ENCODE measurements around the gene FOXI2.

FOXI2 gene

DNA sequence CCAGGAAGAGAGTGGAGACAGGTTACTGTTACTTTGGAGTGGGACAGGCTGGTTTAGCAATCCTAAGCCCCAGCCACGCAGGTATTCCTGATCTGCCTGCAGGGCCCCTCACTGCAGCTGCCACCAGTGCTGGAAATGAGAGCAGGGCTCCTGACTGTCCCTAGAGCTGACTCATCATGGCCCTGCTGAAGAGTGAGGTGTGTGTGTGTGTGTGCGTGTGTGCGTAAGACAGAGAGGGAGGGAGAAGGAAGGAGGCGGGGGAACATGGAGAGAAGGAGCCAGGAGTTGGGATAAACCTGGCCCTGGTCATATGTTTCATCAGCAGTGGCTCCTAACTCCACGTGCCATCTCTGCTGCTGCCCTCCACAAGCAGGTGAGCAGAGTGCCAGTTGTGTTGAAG is 3.6 kb downstream of the FOXI2 start:
- FAIRE-seq, result no peak
- no peak for DNase-seq (ENCODE audit: low spot score)

DNA sequence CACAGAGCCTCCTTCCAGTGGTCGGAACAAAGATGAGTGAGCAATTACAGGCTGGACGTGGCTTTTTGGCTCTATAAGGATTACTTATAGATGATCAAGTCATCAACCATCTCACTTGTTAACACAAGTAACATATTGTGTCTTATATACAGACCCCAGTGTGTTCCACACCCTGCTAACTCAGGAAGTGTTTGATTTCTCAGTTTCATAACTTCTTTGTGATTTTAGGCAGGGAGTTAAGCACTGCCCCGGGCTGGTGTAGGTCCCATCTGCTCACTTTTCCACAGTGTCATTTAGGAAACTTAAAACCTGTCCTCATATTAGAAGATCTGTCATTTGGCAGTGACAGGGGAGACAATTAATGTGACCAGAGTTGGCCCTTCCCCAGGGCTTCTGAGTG is 6.2 kb downstream of the FOXI2 start:
- no peak for DNase-seq (ENCODE audit: low spot score)
- no peak for FAIRE-seq

DNA sequence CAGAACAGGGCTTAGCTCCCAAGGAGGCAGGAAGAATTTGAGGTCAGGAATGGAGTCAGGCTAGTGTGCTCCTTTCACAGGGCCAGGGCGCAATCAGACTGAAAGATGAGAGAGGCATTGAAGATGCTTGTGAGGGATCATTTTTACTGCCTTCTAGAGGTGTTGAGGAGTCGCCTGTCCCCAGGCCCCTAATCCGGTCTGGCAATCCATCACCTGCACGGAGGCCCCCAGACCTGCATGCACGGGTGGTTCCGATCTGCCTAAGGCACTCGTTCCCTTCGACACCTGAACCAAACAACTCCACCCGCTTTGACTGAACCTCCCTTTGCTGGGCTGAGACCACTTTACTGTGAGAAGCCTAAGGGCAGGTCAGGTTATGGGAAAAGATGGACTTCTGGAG is 8.0 kb downstream of the FOXI2 start:
- no peak for FAIRE-seq
- DNase-seq (ENCODE audit: low spot score), result no peak

- DNase-seq (ENCODE audit: low spot score), result no peak
- no peak for FAIRE-seq
These were observed 8.9 kb downstream of the FOXI2 start for GRCh38 chr10:127745861-127746260.

DNA sequence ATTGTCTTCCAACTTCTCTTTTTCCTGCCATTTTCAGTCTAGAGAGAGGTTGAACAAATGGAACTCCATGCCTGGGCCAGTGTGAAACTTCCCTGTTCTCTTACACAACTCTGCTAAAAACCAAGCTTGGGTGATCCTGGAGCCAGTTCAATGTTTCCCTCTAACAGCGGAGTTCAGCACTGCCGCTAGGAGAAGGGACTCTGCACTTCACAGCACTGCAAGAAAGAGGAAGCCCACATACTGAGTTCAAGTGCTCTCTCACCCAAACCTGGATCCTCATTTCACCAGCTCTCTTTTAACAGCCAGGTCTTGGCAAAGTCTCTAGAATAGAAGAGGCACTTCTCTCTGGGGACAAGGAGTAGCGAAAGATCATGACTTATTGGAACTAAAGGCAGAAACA is 18.8 kb downstream of the FOXI2 start:
- FAIRE-seq, result no peak
- no peak for DNase-seq (ENCODE audit: low spot score)

DNA sequence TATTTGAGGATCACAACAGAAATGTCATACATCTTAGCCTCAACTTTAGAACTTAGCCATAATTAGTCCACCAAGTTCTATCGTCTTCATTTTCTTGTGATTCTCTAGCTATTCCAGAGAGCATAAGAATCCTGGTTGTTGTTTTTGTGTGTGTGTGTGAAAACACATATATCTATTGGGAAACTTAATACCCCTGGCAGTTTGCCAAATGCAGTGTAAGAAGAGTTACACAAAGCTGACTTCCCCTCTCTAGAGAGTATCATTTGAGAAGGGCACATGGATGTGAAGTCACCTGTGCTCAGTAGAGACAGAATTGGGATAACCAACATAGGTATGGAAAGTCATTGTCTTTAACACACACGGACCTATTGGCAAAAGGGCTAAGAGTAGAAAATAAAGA is 19.3 kb downstream of the FOXI2 start:
- DNase-seq (ENCODE audit: low spot score) (no peak), FAIRE-seq (no peak)

GRCh38 chr10:127757033-127757432 is 20.0 kb downstream of the FOXI2 start:
- DNase-seq (ENCODE audit: low spot score) (no peak), FAIRE-seq (no peak)

GRCh38 chr10:127759276-127759675 is 22.3 kb downstream of the FOXI2 start:
- DNase-seq (ENCODE audit: low spot score) (no peak), FAIRE-seq (no peak)

GRCh38 chr10:127762925-127763324 is 25.9 kb downstream of the FOXI2 start:
- DNase-seq (ENCODE audit: low spot score) (no peak), FAIRE-seq (no peak)

- DNase-seq (ENCODE audit: low spot score), result no peak
- no peak for FAIRE-seq
These were observed 38.0 kb downstream of the FOXI2 start for GRCh38 chr10:127774766-127775559.

DNA sequence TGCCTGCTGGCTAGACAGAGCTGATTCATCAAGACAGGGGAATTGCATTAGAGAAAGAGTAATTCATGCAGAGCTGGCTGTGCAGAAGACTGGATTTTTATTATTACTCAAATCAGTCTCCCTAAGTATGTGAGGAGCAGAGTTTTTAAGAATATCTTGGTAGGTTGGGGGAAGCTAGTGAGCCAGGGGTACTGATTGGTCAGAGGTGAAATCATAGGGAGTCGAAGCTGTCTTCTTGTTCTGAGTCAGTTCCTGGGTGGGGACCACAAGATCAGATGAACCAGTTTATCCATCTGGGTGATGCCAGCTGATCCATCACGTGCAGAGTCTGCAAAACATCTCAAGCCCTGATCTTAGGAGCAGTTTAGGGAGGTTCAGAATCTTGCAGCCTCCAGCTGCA is 39.8 kb downstream of the FOXI2 start:
- no peak for DNase-seq (ENCODE audit: low spot score)
- no peak for FAIRE-seq

DNA sequence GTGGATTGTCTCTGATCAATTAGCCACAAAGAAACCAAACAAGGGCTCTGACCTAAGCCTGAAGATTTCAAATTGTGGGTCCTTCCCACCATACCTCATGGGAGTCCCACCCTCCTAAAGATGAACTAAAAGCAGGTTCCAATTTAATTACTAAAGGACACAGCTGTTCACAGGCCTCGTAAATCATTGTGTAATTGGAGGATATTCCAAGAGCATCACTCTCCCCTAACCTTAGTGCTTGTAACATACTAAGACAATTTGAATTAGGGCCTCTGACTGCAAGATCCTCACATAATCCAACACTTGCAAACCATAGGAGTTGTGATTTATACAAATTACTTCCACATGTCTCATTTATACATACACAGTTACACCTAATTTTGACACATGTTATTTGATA is 44.4 kb downstream of the FOXI2 start:
- FAIRE-seq, result no peak
- DNase-seq (ENCODE audit: low spot score), result no peak

DNA sequence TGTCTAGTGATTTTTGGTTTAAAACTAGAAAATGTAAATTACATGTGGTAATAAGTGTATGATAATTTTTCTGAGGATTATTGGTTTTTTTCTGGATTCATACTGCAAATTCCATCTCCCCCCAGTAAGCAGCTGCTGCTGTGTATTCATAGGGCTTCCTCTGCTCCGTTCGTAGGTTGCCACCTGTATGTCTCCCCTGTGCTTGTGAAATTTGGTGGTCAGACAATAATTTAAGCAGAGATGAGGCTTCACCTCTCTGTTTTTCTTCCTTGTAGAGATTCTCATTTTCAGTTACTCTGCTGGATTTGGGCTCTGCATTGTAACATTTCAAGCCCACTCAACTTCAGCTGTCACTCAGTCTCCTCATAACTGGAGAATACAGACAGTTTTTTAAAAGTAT is 50.9 kb downstream of the FOXI2 start:
- FAIRE-seq (no peak), DNase-seq (ENCODE audit: low spot score) (no peak)

GRCh38 chr10:127790066-127790624 is 53.2 kb downstream of the FOXI2 start:
- no peak for FAIRE-seq

More at GRCh38 chr10:127790066-127790624, 53.2 kb downstream of the FOXI2 start:
- DNase-seq (ENCODE audit: low spot score), result no peak
